Measurements from ENCODE around the gene INPP4A. TPM values are rescaled to one million over a fixed set of nuclear protein-coding genes. Genes with fewer than 3 reads are reported as not detected.

The INPP4A gene
- total and polyA plus RNA-seq, 2 experiments from 2014 or later = 7.9 to 13.1 TPM

DNA sequence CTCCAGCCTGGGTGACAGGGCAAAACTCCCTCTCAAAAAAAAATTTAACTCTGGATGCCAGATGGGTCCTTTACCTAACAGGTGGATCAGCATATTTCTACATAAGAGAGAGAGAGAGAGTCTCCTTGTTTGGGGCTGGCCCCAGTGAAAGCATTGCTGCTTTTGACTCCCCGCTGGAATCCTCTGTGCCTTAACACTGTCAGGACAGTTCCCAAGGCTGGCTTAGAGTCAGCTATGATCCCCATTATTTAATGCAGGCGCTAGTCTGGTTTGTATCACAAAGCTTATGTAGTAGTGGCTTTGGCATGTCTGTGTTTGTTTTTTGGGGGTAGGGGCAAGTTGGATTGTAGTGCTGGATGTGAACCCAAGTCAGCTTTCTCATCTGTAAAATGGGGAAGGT is 9.4 kb downstream of the INPP4A start:
- Histone ChIP-seq H4K20me1 (ENCODE audit: insufficient read depth, poor library complexity, severe bottlenecking) (peaks cover 12% of the 10 kb centered on the region), H3K27ac (no peak overlapping the region), H3K36me3 (replicated peaks; ENCODE audit: insufficient read depth, low read depth) (no peaks in the 10 kb centered on the region), H3K9me3 (ENCODE audit: low read depth) (no peaks in the 10 kb centered on the region), H2AFZ (no peak overlapping the region), H3K4me1 (ENCODE audit: insufficient read depth) (peaks cover 9% of the 10 kb centered on the region), H3K79me2 (peaks cover 87% of the 10 kb centered on the region), H3K4me3 (no peak overlapping the region), H3K4me2 (no peak overlapping the region), H3K27me3 (no peaks in the 10 kb centered on the region), H3K9me2 (replicated peaks; ENCODE audit: insufficient read depth) (no peaks in the 10 kb centered on the region)
- TF ChIP-seq EZH2phosphoT487 (IDR thresholded peaks at IDR 0.05; ENCODE audit: low read depth, severe bottlenecking, unreplicated experiment) (no peak), EZH2 (IDR thresholded peaks at IDR 0.05; ENCODE audit: borderline replicate concordance) (no peak)
- TF ChIP-seq, protein P1, sequence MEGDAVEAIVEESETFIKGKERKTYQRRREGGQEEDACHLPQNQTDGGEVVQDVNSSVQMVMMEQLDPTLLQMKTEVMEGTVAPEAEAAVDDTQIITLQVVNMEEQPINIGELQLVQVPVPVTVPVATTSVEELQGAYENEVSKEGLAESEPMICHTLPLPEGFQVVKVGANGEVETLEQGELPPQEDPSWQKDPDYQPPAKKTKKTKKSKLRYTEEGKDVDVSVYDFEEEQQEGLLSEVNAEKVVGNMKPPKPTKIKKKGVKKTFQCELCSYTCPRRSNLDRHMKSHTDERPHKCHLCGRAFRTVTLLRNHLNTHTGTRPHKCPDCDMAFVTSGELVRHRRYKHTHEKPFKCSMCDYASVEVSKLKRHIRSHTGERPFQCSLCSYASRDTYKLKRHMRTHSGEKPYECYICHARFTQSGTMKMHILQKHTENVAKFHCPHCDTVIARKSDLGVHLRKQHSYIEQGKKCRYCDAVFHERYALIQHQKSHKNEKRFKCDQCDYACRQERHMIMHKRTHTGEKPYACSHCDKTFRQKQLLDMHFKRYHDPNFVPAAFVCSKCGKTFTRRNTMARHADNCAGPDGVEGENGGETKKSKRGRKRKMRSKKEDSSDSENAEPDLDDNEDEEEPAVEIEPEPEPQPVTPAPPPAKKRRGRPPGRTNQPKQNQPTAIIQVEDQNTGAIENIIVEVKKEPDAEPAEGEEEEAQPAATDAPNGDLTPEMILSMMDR (IDR thresholded peaks at IDR 0.05; ENCODE audit: poor library complexity) = no peak
- WGBS (ENCODE audit: low lambda C conversion rate, missing lambda C conversion rate) = 58% methylated on average over 2 of the region's 2 CpGs
- no peak for DNase-seq (ENCODE audit: low spot score)

DNA sequence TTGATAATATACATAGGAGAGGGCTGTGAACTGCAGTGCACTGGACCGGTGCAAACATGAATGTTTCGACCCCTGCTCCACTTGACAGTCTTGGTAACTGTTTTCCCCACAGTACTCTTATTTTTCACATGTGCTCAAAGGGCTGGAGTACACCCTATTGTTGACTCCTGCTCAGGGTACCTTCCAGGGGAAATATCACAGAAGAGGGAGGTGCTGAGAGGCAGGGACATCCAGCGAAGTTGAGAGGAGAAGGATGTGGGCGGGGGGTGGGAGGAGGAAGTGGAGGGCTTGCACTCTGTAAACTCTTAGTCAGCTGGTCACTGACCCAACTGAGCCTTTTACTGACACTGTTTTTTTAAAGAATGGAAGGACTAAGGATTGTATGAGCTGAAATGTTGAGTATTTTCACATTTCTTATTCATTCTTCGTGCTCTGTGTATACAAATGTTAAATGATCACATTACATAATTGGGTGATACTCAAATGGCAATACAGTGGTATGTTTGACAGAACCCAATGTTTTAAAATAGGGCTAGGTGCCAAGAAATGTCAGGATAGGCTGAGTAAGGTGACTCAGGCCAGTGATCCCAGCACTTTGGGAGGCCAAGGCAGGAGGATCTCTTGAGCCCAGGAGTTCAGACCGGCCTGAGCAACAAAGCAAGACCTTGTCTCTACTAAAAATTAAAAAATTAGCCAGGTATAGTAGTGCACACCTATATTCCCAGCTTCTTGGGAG is 10.0 kb downstream of the INPP4A start:
- Histone ChIP-seq H4K20me1 (ENCODE audit: insufficient read depth, poor library complexity, severe bottlenecking) (peaks cover 12% of the 10 kb centered on the region), H3K4me2 (no peak overlapping the region), H2AFZ (no peak overlapping the region), H3K9me2 (replicated peaks; ENCODE audit: insufficient read depth) (no peaks in the 10 kb centered on the region), H3K4me1 (ENCODE audit: insufficient read depth) (peaks cover 9% of the 10 kb centered on the region), H3K27ac (no peak overlapping the region), H3K79me2 (peaks cover 85% of the 10 kb centered on the region), H3K9me3 (ENCODE audit: low read depth) (no peaks in the 10 kb centered on the region), H3K27me3 (no peaks in the 10 kb centered on the region), H3K36me3 (replicated peaks; ENCODE audit: insufficient read depth, low read depth) (no peaks in the 10 kb centered on the region), H3K4me3 (no peak overlapping the region)
- no peak for DNase-seq (ENCODE audit: low spot score)
- 83% methylated on average over 4 of the region's 6 CpGs for WGBS (ENCODE audit: low lambda C conversion rate, missing lambda C conversion rate)
- no peak for TF ChIP-seq EZH2 (IDR thresholded peaks at IDR 0.05; ENCODE audit: borderline replicate concordance)
- TF ChIP-seq EZH2phosphoT487 (IDR thresholded peaks at IDR 0.05; ENCODE audit: low read depth, severe bottlenecking, unreplicated experiment) = no peak
- TF ChIP-seq, protein P1 (IDR thresholded peaks at IDR 0.05; ENCODE audit: poor library complexity) = no peak

DNA sequence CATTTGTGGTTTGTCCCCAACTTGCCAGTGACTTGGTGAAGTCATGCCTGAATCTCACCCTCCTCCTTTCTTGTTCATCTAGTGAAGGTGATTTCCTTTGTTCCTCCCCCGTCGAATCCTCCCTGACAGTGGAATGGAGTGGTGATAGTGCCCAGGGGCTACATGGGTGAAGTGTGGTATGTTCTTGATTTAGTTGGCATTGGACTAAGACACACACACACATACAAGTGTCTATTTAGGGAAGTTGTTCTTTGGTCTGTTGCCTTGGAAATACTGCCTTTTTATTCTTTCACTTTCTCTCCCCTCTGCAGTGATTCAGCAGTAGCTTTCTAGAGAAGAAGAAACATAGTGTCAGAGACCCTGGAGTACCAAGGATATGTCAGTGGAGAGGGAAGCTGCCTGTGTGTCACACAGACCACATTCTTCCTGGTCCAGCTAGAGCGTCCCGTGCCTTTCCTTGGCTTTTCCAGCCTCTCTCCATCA is 10.9 kb downstream of the INPP4A start:
- 85% methylated on average over 4 of the region's 4 CpGs for WGBS (ENCODE audit: low lambda C conversion rate, missing lambda C conversion rate)
- Histone ChIP-seq H3K4me2 (no peak overlapping the region), H2AFZ (no peak overlapping the region), H3K9me2 (replicated peaks; ENCODE audit: insufficient read depth) (no peaks in the 10 kb centered on the region), H3K36me3 (replicated peaks; ENCODE audit: insufficient read depth, low read depth) (no peaks in the 10 kb centered on the region), H3K9me3 (ENCODE audit: low read depth) (no peaks in the 10 kb centered on the region), H3K4me3 (no peak overlapping the region), H3K79me2 (peaks cover 80% of the 10 kb centered on the region), H3K4me1 (ENCODE audit: insufficient read depth) (peaks cover 9% of the 10 kb centered on the region), H3K27me3 (no peaks in the 10 kb centered on the region), H4K20me1 (ENCODE audit: insufficient read depth, poor library complexity, severe bottlenecking) (peaks cover 12% of the 10 kb centered on the region), H3K27ac (no peak overlapping the region)
- no peak for TF ChIP-seq EZH2phosphoT487 (IDR thresholded peaks at IDR 0.05; ENCODE audit: low read depth, severe bottlenecking, unreplicated experiment)
- no peak for DNase-seq (ENCODE audit: low spot score)

DNA sequence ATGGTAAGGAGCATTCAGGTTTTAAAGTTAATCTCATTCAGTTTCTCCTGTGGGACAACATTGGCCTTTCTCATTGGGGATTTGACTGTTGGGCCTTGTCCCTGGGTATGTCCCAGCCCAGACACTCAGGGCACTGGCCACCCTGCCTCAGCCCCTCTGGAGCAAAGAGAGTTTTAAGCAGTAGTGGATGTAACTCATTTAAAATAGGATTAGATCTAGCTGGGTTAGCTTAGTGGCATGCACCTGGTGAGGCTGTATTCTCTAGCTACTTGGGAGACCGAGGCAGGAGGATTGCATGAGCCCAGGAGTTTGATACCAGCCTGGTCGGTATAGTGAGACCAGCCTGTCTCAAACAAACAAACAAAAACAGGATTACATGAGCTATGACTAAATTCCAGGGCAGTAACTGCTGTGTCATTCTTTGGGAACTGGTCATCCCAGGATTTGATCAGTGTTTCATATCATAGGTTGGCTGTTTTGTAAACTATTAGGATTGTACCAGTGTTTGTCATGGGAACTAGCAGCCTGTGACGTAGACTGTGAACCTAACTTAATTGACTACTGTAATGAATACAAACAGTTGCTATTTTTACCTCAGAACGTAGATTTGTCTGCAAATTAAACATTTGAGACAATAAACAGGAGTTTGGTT is 12.5 kb downstream of the INPP4A start:
- Histone ChIP-seq H3K27me3 (no peaks in the 10 kb centered on the region), H3K9me3 (ENCODE audit: low read depth) (no peaks in the 10 kb centered on the region), H4K20me1 (ENCODE audit: insufficient read depth, poor library complexity, severe bottlenecking) (peaks cover 7% of the 10 kb centered on the region), H3K9me2 (replicated peaks; ENCODE audit: insufficient read depth) (no peaks in the 10 kb centered on the region), H2AFZ (no peak overlapping the region), H3K27ac (no peak overlapping the region), H3K79me2 (peaks cover 78% of the 10 kb centered on the region), H3K4me1 (ENCODE audit: insufficient read depth) (peaks cover 9% of the 10 kb centered on the region), H3K4me2 (no peak overlapping the region), H3K4me3 (no peak overlapping the region), H3K36me3 (replicated peaks; ENCODE audit: insufficient read depth, low read depth) (no peaks in the 10 kb centered on the region)
- DNase-seq (ENCODE audit: low spot score) = no peak
- WGBS (ENCODE audit: low lambda C conversion rate, missing lambda C conversion rate) = 71% methylated on average over 4 of the region's 4 CpGs
- no peak for TF ChIP-seq EZH2phosphoT487 (IDR thresholded peaks at IDR 0.05; ENCODE audit: low read depth, severe bottlenecking, unreplicated experiment)
- TF ChIP-seq, protein P1 (IDR thresholded peaks at IDR 0.05; ENCODE audit: poor library complexity) = no peak
- TF ChIP-seq EZH2 (IDR thresholded peaks at IDR 0.05; ENCODE audit: borderline replicate concordance) = no peak

All from hepatocyte (in vitro differentiated cells).